Heart right ventricle (tissue), 16 donors: ENCODE measurements around the gene HOXB9. TPM values are rescaled to one million over a fixed set of nuclear protein-coding genes. Genes with fewer than 3 reads are reported as not detected.

Experiments used
- ATAC-seq, 8 donors: fragments of 200-7000 bp; cut with Tn5 transposase; one replicate each; pipeline ENCODE4 v1.9.1; 2020; ENCODE audit warnings: mild to moderate bottlenecking in 8 of 8, moderate library complexity in 8 of 8, moderate number of reproducible peaks in 1 of 8
- DNase-seq, 2 donors: peaks; one replicate each; pipeline ENCODE4 v3.0.0-alpha.2; 2020
- H3K27ac ChIP-seq, 10 donors: fragments of 200-600 bp; sonication (generic) in 2 of 10; one replicate each; pipeline versions ENCODE4 v1.5.0 to v1.8.0; 2020 to 2022; ENCODE audit warnings: mild to moderate bottlenecking in 3 of 10
- H3K27me3 ChIP-seq, 7 donors: fragments of 200-600 bp; one replicate each; pipeline ENCODE4 v1.8.0; 2021 to 2022; ENCODE audit warnings: mild to moderate bottlenecking in 2 of 7
- H3K36me3 ChIP-seq, 9 donors: fragments of 200-600 bp; sonication (generic) in 1 of 9; one replicate each; pipeline versions ENCODE4 v1.5.0 to v1.8.0; 2020 to 2022; ENCODE audit warnings: mild to moderate bottlenecking in 2 of 9
- H3K4me1 ChIP-seq, 9 donors: fragments of 200-600 bp; sonication (generic) in 1 of 9; one replicate each; pipeline versions ENCODE4 v1.5.0 to v1.8.0; 2020 to 2022; ENCODE audit warnings: mild to moderate bottlenecking in 4 of 9
- H3K4me3 ChIP-seq, 10 donors: fragments of 200-600 bp; sonication (generic) in 2 of 10; one replicate each; pipeline versions ENCODE4 v1.5.0 to v1.8.0; 2020 to 2022; ENCODE audit warnings: mild to moderate bottlenecking in 7 of 10, moderate library complexity in 2 of 10
- H3K9me3 ChIP-seq, 11 donors: fragments of 200-600 bp in 10 of 11; sonication (generic) in 2 of 11; one replicate each; pipeline versions ENCODE4 v1.5.0 to v1.8.0; 2013 to 2022; ENCODE audit warnings: mild to moderate bottlenecking in 2 of 11, control low read depth in 1 of 11, moderate library complexity in 1 of 11
- WGBS, 2 donors: extraction: QIAGEN DNeasy Blood & Tissue Kit; methylation state at CpG; one replicate each; pipeline ENCODE4 v1.1.7; 2013; ENCODE audit warnings: inconsistent platforms in 1 of 2; 5-methylcytosine and 5-hydroxymethylcytosine counted together
- intact Hi-C, 10 donors: fragments of 100-400 bp; cut with DNase I; formaldehyde crosslinking; loops; one replicate each; pipeline versions ENCODE4 v1.11.1 to v1.14.2; 2022
- polyA plus RNA-seq, 2 donors: library from polyadenylated mRNA; stranded (reverse); fragments of 200-250 nt; gene quantifications; one replicate each; pipeline ENCODE4 v1.2.3, GENCODE V29; 2013
- total RNA-seq, 10 donors: library from RNA; stranded (reverse); fragmentation: NEBNext Ultra II Directional in 3 of 10; extraction: Animal tissue kit (Norgen Biotek cat#: 25700) in 3 of 10; gene quantifications; one replicate each; pipeline versions ENCODE4 v1.2.1 to v1.2.4, GENCODE V29; 2021 to 2023
- TF ChIP-seq, protein P1 (sequence below), 9 donors: fragments of 200-600 bp; sonication (generic) in 2 of 9; IDR thresholded peaks; one replicate each; pipeline versions ENCODE4 v1.5.0 to v1.8.0; 2021 to 2022; ENCODE audit warnings: antibody characterized with exemption in 9 of 9, mild to moderate bottlenecking in 5 of 9, moderate library complexity in 1 of 9
- donor health status: Arrhythmogenic right ventricular cardiomyopathy.
- donor health status: ischemic (EF 13 %, LVEDD 7.1; RV severe dilation, severe dysfunction).
- donor health status: healthy with polysubstance abuse.
- donor health status: DM: no; HTN: yes; CAD: no.
- donor health status: DM: no; HTN: no; CAD: no.
- donor health status: ischemic (EF 25% LVEDD 6.9; RV normal size, moderate dysfunction).
- donor health status: ischemic (EF 25% LVEDD 5.7; RV mildly dilated, moderate dysfunction).
- donor health status: healthy.
- donor health status: DM: yes; HTN: yes; CAD: no.
- donor health status: Ischemic cardiomyopathy.
- donor health status: ischemic (EF 35%, LVEDD 5.7; RV mildly dilated, moderate dysfunction).
- donor health status: nonischemic (EF 11% LVEDD 7.7; RV severe dilation, severe dysfunction).
- donor health status: DM: yes; HTN: yes; CAD: no.
- donor health status: PGD.
- donor health status: ischemic (EF 29% LVEDD 5.4; RV normal size, mild dysfunction).
- donor health status: nonischemic (EF 23%, LVEDD 6.1; RV moderate dilation, normal function).

Gene HOXB9
- total and polyA plus RNA-seq, 12 donors: not detected

DNA sequence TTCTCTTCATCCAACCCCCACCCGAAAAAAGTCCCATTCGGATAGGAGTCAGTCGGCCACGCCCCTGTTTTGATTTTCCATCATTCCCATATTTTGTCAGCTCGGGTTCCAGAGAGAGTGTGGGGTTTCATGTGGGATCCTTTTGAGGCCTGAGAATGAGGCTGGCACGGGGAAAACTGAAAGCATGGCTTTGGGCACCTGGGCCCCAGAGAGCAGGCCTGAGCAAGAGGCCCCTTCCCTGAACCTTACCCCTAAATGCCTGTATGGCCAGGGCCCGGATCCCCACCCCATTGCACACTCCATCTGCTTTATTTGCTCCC, 43.4 kb downstream of the HOXB9 start:
- Histone ChIP-seq H3K4me1 (peaks cover 0 to 57% (median 17%) of the 10 kb centered on the region in 9 donors), H3K4me3 (peak overlapping the region in 4 of 10 donors; percentile 26 to 57 (median 38)), H3K27ac (peak overlapping the region in 5 of 10 donors; percentile 0 to 88 (median 72)), H3K36me3 (no peaks in the 10 kb centered on the region), H3K9me3 (no peaks in the 10 kb centered on the region), H3K27me3 (peaks cover 52 to 100% (median 100%) of the 10 kb centered on the region in 7 donors)
- TF ChIP-seq, protein P1, sequence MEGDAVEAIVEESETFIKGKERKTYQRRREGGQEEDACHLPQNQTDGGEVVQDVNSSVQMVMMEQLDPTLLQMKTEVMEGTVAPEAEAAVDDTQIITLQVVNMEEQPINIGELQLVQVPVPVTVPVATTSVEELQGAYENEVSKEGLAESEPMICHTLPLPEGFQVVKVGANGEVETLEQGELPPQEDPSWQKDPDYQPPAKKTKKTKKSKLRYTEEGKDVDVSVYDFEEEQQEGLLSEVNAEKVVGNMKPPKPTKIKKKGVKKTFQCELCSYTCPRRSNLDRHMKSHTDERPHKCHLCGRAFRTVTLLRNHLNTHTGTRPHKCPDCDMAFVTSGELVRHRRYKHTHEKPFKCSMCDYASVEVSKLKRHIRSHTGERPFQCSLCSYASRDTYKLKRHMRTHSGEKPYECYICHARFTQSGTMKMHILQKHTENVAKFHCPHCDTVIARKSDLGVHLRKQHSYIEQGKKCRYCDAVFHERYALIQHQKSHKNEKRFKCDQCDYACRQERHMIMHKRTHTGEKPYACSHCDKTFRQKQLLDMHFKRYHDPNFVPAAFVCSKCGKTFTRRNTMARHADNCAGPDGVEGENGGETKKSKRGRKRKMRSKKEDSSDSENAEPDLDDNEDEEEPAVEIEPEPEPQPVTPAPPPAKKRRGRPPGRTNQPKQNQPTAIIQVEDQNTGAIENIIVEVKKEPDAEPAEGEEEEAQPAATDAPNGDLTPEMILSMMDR (IDR thresholded peaks at IDR 0.05): no peak
- ATAC-seq (no peak), DNase-seq (no peak)
- 29 to 30% methylated on average over 7 of the region's 7 CpGs for WGBS, 2 donors
- intact Hi-C loops: no loop called here

DNA sequence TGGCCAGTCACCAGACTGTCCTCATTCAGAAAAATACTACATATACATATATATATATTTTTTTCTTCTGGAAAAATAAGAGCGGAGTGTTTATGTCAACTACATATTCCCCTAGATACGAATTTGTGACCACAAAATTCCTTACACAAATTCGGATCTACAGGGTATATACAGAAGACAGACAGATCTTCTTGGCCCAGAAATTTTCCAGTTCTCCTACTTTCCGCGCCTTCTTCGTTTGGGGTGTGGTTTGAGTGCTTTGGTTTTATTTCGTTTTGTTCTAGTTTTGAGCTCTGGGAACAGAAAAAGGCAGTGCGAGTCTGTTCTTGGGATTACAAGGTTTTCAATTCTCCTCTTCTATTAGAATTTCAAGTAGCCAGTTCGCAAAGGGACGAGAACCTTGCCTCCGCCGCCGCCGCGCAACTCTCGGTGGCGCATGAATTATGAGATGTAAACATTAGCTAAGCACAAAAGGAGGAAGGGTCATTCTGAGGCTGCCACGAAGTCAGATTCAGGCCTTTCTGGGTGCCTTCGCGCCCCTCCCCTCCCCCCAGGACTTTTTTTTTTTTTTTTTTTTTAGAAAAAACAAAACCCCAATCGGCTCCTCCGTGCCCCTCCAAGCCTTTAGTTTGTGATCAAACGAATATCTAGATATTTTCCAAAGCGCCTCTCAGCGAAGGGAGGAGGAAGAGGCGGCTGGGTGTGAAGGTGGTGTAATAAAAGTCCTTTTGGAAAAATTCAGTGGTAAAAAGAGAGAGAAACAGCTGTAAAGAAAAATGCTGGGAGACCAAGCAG, 46.2 kb downstream of the HOXB9 start:
- ATAC-seq (no peak), DNase-seq (no peak)
- H3K9me3 ChIP-seq: no peaks in the 10 kb centered on the region
- H3K27ac ChIP-seq: peak overlapping the region in 3 of 10 donors; percentile 29 to 74 (median 34)
- intact Hi-C loops: loop anchor here in 2 of 10 donors (5.0 kb wide), 1 partner anchor 38 kb away; no protein-coding TSS in a partner anchor
- H3K27me3 ChIP-seq: peaks cover 61 to 100% (median 100%) of the 10 kb centered on the region in 7 donors
- no peak overlapping the region for H3K4me3 ChIP-seq
- 21 to 25% methylated on average over 26 of the region's 26 CpGs for WGBS, 2 donors
- TF ChIP-seq, protein P1 (IDR thresholded peaks at IDR 0.05): no peak
- H3K36me3 ChIP-seq: no peaks in the 10 kb centered on the region
- H3K4me1 ChIP-seq: peaks cover 0 to 54% (median 9%) of the 10 kb centered on the region in 9 donors

DNA sequence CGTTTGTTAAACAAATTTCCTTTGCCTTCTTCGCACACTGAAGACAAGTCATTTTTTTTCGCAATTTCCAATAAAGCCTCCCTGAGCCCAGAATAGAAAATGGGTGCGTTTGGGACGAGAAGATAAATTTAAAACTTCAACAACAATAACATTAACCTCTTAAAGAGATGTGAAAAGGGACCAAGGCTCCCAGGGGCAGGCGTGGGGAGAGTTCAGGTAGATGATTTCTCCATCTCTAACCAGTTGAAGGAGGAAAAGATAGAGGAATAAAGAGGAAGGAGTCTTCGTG, 46.7 kb downstream of the HOXB9 start:
- Histone ChIP-seq H3K9me3 (no peaks in the 10 kb centered on the region), H3K36me3 (no peaks in the 10 kb centered on the region), H3K4me1 (peaks cover 0 to 52% (median 7%) of the 10 kb centered on the region in 9 donors), H3K27ac (peak overlapping the region in 3 of 10 donors; percentile 29 to 74 (median 34)), H3K4me3 (peak overlapping the region in 2 of 10 donors; percentile 39 to 56), H3K27me3 (peaks cover 61 to 100% (median 100%) of the 10 kb centered on the region in 7 donors)
- intact Hi-C loops: loop anchor here in 2 of 10 donors (5.0 kb wide), 1 partner anchor 37 kb away; no protein-coding TSS in a partner anchor
- WGBS, 2 donors: 15 to 20% methylated on average over 7 of the region's 7 CpGs
- ATAC-seq: no peak
- DNase-seq: no peak
- TF ChIP-seq, protein P1 (IDR thresholded peaks at IDR 0.05): no peak

DNA sequence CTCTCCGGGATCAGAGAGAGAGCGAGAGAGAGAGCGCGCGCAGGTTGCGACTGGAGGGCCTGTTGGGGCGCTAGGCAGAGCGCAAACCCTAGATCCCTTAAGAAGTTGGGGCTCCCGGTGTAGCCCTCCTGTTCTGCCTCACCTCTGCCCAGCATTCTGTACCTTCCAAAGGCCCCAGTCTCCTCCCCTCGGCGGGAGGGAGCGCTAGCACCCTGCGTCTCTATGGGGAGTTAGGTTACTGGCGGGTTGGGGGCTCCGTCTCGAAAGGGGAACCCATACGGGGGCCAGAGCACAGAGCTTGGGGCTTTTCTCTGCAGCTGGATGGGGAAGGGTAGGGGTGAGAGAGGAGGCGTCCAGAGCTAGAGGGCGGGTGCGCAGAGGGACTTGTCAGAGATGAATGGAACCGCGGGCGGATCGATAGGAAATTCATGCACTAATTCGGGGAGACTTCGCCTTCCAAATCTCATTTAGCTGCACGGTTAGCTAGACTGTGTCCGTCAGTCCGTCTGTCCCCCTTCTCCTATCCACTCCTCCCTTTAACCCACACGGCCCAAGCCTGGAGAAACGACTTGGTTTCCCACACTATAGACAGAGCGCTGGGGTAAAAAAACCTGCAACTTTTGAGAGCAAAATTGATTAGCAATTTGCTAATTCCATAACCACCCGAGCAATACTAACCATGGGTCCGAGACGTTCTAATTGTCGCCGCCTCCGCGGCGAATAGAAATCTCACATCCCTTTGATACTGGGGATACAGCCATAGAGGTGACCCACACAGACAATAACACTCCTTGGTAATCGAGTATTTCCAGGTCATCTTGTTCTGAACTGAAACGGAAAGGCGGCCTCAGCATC, 47.3 kb downstream of the HOXB9 start:
- DNase-seq: no peak
- Histone ChIP-seq H3K27ac (peak overlapping the region in 5 of 10 donors; percentile 21 to 83 (median 74)), H3K9me3 (no peaks in the 10 kb centered on the region), H3K27me3 (peaks cover 61 to 100% (median 100%) of the 10 kb centered on the region in 7 donors), H3K4me1 (peaks cover 0 to 52% (median 7%) of the 10 kb centered on the region in 9 donors), H3K4me3 (peak overlapping the region; percentile 30 to 61 (median 40)), H3K36me3 (no peaks in the 10 kb centered on the region)
- intact Hi-C loops: loop anchor here in 2 of 10 donors (5.0 kb wide), 1 partner anchor 37 kb away; no protein-coding TSS in a partner anchor
- peak in 4 of 8 donors; percentile 10 to 25 (median 20) for ATAC-seq
- TF ChIP-seq, protein P1 (IDR thresholded peaks at IDR 0.05): no peak
- WGBS, 2 donors: 7 to 9% methylated on average over 43 of the region's 43 CpGs
